Stimulated activated CD4-positive, alpha-beta T cell treated with anti-CD3 and anti-CD28 coated beads, Interleukin-12 subunit alpha, Interleukin-12 subunit beta, amount 100 ng/mL, for 4 hours (primary cell): ENCODE data around the gene LETMD1.
"Not testable (repeated sequence)": the region's sequence is repeated elsewhere in the genome, so short reads cannot be mapped to it uniquely, and the experiment has no call there.

Experiments used
- DNase-seq: peaks from one replicate; pipeline ENCODE4 v3.0.0-alpha.2; 2020

The LETMD1 gene

DNA sequence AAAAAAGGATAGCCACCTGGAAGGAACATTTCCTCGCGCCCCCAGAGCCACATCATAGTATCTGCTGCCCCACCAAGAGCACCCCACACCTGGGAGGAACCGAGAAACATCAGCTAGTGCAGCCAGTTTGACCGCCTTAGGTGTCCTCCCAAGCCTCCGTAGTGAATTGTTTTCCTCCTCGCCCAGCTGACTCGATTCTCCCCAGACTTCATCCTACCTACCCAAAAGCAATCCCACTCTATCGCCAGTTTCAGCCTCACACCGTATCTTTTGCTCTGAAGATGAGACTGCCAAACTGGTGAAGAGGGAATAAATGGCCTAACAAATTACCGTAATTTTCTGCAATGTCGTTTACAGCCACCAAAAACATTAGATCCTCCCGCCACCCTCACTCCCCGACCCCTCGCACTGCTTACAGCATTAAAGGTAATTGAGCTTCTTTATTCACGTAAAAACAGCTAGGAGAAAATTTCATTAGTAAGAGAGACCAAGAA, 20.7 kb upstream of the LETMD1 start:
- DNase-seq = no peak

DNA sequence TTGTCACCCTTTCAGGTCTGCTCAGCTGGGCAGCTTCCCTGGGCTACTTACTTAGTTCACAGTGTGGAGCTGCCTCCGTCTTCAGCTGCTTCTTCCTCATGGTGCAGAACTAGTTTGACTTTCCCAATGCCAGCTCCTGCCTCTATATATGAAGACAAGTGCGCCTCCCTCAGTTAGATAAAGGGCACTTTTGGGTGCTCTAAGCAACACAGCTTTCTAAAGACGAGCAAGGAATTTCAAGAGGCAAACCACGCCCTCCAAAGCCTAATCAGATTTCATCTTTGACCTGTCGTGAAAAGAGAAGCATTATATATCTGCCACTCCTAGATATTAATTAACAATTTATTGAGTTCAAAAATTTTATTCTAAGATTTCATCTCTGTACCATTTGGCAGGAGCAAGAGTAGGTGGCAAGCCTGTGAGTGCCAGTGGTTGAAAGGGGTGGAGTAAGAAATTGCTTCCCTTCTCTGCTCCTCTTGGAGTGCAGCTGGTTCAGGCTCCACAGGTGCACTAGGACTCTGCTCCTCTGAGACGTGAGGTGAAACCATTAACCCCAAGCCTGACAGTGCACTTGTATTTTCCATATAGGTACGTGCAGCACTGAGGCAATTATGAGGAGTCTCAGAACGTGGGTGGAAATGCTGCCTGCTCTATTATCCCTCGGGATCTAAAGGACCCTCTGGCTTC, 19.9 kb upstream of the LETMD1 start:
- DNase-seq = no peak

DNA sequence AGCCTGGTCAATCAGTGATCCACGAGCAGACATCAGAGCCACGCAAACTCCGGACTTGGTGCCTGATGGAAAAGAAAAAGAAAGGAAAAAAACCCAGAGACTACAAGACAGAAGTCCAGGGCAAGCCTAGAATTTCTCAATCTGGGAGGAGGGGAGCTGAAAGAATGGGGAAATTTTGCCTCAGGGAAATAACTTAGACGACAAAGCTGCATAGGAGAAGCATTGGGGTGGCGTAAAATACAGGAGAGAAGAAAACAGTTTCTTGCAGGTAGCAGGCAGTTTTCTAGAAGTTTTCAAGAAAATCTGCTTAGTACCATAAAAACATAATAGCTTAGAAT, 19.3 kb upstream of the LETMD1 start:
- no peak for DNase-seq

DNA sequence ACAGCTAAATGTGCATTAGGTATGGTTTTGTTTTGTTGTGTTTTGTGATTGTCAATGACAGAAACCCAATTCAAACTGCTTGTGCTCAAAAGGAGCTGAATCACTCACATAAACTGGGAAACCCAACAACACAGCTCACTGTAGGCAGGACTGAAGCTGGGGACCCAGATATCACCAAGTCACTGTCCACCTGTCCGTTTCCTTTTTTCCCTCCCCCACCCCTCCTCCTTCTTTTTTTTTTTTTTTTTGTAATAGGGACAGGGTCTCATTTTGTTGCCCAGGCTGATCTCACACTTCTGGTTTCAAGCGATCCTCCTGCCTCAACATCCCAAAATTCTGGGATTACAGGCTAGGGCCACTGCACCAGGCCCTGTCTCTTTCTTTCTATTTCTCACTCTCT, 15.1 kb upstream of the LETMD1 start:
- DNase-seq = no peak

DNA sequence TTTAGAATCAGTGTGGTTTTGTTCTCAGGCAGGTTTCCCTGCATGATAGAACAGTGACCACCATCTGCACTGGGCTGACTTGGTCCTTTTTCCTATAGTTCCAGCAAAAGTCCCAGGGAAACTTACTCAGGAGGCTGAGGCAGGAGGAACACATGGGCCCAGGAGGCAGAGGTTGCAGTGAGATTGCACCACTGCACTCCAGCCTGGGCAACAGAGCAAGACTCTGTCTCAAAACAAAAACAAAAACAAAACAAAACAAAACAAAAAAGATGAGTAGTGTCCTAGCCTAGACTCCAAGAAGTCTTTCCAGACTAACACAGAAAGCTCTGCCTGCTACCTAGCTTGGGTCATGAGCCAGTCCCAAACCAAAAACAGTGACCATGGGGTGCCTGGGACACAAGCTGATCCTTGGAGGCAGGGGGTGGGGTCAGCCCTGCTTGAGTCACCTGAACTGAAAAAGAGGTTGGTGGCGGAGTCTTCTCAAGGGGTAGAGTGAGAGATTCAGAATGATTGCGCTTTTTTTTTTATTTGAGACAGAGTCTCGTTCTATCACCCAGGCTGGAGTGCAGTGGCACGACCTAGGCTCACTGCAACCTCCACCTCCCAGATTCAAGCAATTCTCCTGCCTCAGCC, 14.6 kb upstream of the LETMD1 start:
- DNase-seq = no peak

DNA sequence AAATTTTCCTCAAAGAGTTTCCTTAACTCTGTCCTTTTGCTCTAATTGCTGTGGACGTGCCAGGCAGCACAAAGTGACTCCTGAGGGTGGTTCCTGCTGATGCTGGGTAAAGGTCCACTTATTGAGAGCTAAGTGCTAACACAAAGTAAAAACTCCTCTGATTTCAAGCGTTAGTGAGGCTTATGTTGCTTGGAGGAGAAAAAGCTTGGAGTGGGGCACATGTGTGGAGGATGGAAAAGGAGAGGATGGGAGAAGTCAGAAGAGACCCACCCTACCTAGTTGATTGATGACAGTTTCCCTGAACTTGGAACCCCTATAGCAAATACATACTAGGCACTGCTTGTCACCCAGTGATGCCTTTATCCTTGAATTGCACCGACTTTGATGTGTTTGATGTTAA, 11.8 kb upstream of the LETMD1 start:
- no peak for DNase-seq

DNA sequence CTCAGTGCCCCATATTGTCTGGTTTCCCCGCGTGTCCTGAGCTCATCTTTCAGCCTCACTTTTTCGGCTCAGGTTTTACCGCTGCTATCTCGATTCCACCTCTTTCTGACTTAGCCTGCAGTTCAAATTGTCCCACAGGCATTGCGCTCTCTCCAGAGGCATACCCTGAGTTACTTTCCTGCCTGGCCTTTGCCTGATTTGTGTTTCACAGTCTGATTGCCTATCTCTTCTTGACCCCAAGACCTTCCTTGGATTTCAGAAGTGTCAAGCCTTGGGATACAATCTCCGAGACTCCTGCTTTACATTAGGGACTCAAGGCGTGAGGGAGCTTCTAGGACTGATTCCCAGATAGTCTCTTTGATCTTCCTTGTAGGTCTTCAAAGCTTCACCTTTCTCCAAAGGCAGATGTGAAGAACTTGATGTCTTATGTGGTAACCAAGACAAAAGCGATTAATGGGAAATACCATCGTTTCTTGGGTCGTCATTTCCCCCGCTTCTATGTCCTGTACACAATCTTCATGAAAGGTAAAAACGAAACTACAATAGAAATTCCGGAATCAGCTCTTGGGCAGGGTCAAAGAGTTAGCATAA, 629 bp downstream of the LETMD1 start:
- DNase-seq = no peak

DNA sequence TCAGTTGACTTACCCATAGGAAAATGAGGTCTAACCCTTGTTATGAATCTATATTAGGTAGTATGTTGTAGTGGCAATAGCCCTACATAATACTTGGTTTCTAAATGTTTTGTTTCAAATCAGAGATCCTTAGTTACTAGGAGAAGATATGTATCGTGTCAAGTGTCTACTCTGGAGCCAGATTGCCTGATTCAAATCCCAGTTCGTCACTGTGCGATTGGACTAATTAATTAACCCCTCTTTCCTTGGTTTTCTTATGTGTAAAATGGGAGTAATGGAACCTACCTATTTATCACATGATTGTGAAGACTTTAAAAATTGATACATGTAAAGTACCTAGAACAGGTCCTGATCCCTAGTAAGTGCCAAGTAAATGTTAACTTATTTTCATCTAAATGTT, 1.4 kb downstream of the LETMD1 start:
- DNase-seq = no peak

DNA sequence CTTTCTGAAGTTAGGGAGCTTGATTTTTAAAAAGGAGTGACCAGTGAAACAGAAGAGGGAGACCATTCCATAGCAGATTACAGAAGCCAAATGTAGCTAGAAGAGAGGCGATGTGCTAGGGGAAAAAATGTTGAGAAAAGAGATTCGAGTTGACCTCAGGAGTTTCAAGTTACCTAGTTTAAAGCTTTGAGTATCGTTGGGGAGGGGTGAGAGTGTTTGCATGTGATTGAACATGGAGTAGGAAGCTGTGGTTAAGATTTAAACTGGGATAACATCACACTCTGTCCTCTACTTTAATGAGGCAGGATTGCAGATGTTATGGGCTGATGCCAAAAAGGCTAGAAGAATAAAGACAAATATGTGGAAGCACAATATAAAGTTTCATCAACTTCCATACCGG, 3.7 kb downstream of the LETMD1 start:
- no peak for DNase-seq

DNA sequence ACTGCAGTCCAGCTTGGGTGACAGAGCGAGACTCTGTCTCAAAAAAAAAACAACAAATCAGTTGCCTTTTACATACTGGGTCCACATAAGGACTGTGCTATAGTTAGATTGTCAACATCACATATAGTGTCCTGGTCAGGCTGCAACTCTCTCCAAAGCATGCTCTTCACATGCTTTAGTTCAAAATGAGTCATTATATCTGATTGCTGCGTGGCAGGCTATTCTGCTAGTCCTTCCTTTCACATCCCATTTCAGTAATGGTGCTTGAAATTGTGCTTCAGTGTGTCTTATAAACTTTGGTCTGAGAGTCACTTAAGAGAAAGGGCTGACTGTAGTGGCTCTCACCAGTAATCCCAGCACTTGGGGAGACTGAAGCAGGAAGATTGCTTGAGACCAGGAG, 6.9 kb downstream of the LETMD1 start:
- no peak for DNase-seq

DNA sequence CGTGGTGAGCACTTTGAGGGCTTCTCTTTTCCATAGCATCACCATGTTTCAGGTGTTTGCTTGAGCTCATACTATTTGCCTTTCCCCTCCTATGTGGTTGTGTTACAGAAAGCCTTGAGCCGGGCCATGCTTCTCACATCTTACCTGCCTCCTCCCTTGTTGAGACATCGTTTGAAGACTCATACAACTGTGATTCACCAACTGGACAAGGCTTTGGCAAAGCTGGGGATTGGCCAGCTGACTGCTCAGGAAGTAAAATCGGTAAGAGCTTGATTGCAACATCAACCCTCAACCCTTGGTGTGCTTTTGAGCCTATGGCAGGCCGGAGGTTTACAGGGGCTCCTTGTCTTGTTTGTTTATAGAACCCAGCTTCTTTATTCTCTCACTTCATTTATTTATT, 8.1 kb downstream of the LETMD1 start:
- DNase-seq = no peak

DNA sequence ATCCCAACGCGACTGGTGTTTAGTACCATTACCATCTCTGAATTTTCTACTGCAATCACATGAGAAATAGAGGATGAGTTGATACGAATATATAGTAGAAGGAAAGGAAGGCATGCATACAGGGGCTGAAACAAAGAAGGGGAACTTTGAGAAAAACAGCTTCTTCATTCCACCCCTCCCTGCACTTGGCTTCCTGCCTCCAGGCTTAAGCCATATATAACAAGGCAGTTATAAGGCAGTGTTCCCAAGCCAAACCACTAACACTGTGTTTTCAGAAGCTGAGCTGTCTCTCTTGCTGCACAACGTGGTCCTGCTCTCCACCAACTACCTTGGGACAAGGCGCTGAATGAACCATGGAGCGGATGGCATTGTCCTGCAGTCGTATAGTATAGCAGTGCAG, 11.0 kb downstream of the LETMD1 start:
- no peak for DNase-seq

DNA sequence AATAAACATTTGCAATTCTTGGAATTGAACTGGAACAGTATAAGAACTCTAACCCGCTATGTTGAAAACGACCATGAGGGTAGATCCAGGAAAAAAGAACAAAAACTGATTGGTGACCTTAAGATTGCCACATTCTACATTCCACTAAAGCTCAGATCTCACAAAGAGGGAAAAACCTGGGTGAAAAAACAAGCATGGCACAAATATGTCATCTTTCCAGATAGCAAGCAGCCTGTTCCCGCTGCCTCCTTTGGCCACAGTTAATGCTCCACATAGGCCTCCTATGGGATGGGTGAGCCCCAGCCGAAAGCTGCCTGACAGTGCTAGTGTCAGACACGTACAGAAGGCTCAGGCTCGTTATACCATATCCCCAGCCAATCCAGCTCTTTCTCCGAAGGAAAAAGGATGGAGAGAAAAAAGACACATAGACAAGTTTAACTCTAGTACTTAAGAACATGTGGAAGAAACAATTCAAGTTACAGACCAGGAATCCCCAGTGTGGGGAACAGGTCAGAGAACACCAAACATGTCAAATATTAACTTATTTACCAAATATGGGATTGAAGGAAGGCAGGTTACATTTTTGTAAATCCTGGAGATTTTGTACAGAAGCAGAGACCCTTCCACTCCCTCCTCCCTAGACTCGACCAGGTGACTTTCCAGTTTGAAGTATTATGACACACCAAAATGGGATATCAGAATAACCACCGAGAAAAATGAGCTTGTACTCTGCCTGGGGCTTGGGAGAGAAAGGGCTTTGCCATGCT, 14.7 kb downstream of the LETMD1 start:
- DNase-seq = no peak

DNA sequence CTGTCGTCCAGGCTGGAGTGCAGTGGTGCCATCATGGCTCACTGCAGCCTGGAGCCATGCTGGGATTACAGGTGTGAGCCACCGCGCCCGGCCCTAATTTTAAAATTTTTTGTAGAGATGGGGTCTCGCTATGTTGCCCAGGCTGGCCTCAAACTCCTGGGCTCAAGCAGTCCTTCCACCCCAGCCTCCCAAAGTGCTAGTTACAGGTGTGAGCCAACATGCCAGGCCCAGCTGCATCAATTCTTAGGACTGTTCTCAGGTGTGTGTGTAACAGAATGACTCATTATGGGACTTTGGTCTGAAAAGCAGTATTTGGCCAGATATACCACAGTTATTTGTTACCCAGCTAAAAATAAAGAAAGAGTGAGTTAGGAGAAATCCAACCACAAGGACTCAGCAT, 17.4 kb downstream of the LETMD1 start:
- no peak for DNase-seq

DNA sequence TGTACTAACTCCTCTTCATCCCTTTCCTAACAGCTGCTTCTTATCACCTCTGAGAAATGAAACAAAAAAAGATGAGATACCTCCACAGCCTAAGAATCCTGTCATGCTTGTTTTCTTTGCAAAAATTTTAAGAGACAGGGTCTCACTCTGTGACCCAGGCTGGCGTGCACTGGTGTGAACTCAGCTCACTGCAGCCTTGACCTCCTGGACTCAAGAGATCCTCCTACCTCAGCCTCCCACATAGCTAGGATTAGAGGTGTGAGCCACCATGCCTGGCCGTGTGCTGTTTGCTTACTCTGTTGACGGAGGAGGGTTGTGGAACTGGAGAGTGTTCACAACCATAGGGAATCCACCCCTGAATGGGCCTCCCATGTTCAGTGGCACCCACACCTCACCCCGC, 19.1 kb downstream of the LETMD1 start:
- DNase-seq = no peak

DNA sequence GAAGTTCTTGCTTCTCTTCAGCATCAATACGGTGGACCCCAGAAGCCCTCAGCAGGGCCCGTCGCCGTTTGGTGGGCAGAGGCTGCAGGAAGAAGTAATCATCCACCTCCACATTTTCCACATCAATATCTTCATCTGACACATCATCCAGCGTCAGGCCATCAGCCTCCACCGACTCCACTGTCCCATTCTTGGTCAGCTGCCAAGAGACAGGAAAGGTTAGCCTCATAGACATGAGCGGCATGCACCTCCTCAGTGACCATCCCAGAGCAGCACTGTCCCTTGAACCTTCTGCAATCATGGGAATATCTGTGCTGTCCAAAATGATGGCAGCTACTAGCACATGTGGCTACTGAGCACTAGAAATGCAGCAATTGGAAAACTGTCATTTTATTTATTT, 19.6 kb downstream of the LETMD1 start:
- DNase-seq = no peak

DNA sequence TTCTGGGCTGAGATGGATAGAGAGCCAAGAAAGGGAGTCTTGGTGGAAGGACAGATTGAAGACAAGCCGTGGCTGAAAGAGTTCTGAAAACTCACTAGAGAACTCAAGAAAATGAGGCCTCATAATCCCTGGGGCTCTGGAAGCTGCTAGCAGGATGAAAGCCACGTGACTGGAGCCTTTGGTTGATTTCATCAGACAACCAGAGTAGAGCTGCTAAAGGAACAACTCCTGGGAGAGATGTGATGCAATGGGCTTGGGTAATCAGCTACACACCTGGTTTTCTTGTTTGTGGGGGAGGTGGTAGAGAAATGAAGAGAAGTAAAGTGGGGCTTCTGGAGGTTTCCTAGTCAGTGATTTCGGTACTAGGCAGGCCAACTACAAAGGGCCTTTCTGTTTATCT, 21.9 kb downstream of the LETMD1 start:
- no peak for DNase-seq

DNA sequence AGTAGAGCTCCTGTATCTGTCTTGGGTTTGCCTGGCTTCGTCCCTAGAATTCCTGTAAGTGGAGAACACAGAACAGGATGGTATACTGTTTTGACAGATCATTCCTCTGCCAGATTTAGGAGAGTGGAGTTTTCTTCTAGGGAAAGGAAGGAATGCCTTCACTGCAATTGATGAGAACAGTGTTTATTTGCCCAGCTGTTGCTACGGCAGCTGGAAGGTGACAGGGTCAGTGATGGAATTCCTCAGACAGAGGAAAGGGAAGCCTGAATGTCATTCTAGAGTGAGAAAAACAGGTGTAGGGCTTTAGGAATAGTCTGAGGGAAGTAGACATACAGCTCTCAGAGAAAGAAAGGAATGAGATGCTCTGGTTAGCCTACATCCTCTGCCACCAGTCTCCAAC, 23.5 kb downstream of the LETMD1 start:
- DNase-seq = no peak

DNA sequence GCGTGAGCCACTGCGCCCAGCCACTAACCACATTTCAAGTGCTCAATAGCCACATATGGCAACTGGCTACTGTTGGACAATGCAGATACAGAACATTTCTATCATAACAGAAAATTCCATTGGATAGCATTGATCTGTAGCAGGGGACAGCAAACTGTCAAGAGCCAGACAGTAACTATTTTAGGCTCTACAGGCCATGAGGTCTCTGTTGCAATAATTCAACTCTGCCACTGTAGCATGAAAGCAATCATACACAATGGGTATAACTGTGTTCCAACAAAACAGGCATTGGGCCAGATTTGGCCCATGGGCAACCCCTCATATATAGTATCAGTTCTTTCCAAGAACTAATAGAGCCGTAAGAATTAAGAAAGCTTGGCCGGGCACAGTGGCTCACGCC, 27.3 kb downstream of the LETMD1 start:
- DNase-seq = no peak

DNA sequence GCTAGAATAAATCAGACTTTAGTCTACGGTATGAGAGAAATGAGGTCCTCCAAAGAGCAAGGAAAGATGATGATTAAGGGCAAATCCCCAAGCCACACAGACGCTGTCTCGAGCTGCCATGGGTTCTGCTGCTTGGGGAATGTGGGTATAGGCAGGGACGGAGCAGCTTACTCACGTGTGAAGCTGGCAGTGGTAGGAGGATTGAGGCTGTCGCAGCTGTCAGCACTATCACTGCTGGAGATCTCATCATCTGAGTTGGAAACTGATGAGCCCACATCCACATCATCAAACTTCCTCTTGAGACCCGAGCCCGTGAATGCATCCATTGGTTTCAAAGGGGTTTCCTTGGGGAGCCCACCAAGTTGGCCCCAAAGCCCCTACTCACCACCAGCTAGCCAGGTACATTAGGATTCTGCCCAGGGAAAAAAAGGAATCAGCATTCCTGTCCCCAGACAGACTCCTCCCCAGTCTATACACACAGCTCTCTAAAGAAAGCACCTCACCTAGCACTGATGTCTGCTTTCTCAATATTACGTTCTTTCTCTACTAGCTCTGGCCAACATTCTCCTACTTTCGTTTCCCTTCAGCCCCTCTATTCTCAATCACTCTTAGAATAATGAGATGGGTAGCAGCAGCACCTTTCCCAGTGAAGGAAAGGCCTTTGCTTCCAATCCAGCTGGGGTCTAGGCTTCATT, 28.3 kb downstream of the LETMD1 start:
- no peak for DNase-seq

DNA sequence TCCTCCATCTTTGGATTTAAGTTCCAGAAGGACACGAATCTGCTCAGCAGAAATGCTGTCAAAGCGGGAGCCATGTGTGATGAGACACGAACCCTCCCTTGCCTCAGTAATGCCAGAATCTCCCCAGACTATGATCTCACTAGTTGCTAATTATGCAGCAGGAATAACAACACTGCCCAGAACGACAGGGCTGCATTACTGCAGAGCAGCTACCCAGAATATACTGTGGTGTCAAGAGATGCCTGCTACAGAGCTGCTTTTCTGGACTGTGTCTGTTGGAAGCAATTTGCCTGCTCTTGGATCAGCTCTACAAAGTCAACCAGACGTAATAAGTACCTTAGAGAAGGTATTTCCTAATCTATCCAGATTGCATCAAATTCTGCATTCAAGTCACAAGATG, 29.8 kb downstream of the LETMD1 start:
- DNase-seq = no peak

DNA sequence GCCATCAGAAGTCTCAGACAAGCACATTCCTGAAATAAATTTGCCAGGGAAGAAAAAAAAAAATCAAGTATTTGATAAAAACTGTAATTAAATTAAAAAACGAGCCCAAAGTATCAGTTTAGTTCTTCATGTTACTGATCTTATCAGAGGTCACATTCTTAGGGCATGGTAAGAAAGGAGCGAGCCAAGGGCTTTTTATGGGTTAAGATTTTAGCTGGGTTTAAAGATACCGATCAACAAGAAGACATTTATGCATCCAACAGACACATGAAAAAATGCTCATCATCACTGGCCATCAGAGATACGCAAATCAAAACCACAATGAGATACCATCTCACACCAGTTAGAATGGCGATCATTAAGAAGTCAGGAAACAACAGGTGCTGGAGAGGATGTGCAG, 30.2 kb downstream of the LETMD1 start:
- DNase-seq = not testable (repeated sequence)

DNA sequence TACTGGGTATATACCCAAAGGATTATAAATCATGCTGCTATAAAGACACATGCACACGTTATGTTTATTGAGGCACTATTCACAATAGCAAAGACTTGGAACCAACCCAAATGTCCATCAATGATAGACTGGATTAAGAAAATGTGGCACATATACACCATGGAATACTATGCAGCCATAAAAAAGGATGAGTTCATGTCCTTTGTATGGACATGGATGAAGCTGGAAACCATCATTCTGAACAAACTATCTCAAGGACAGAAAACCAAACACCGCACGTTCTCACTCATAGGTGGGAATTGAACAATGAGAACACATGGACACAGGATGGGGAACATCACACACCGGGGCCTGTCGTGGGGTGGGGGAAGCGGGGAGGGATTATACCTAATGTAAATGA, 30.7 kb downstream of the LETMD1 start:
- DNase-seq = not testable (repeated sequence)
